ENCODE measurements around the gene FCAR.
"Not testable (repeated sequence)": the region's sequence is repeated elsewhere in the genome, so short reads cannot be mapped to it uniquely, and the experiment has no call there.

FCAR gene

DNA sequence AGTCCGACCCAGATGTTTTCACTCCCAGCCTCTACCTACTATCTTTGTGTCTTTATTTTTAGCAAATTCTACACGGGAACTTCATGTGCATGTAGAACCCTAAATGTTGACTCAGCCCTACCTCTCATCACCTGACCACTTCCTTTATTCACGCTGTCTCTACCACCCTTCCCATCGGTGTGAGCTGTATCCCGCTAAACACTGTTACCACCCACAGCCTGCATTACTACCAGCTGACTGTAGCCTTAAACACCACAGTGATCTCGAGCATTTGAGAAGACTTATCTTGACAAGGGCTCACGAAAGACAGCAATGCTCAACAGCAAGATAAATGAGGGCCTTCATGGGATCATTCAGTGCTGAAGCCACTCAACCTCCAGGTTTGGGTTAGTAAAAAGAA, 47.0 kb downstream of the FCAR start:
- H3K27me3 ChIP-seq (replicated peaks; ENCODE audit: control insufficient read depth, insufficient read depth, low read length) = no peaks in the 10 kb centered on the region
- DNase-seq (ENCODE audit: extremely low read depth, insufficient read length) = no peak
- H3K4me3 ChIP-seq (replicated peaks; ENCODE audit: low read depth, low read length) = no peak overlapping the region
- H3K36me3 ChIP-seq (ENCODE audit: control insufficient read depth, insufficient read depth, low read length) = no peaks in the 10 kb centered on the region
- TF ChIP-seq CTCF (IDR thresholded peaks at IDR 0.05; ENCODE audit: insufficient read depth, low read length, poor library complexity, severe bottlenecking) = no peak

DNA sequence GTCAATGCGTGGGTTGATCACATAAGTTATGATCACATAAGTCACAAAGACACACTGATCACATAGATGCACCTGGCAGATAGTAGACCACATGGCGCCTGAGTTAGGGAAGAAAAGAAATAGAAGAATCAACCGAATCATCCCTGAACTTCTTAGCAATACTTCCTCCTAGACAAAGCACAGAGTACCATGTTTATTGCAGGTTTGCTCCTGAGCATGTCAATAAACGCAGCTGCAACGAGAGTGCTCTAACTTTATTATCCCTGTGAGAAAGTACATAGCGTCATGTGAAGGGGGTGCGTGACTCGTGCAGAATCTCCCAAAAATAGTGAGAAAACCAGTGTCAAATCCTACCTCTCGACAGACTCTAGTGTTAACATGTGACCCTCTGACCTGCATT, 49.2 kb downstream of the FCAR start:
- H3K4me3 ChIP-seq (replicated peaks; ENCODE audit: low read depth, low read length) = no peak overlapping the region
- no peak for TF ChIP-seq CTCF (IDR thresholded peaks at IDR 0.05; ENCODE audit: insufficient read depth, low read length, poor library complexity, severe bottlenecking)
- H3K27me3 ChIP-seq (replicated peaks; ENCODE audit: control insufficient read depth, insufficient read depth, low read length) = no peaks in the 10 kb centered on the region
- no peaks in the 10 kb centered on the region for H3K36me3 ChIP-seq (ENCODE audit: control insufficient read depth, insufficient read depth, low read length)
- no peak for DNase-seq (ENCODE audit: extremely low read depth, insufficient read length)

DNA sequence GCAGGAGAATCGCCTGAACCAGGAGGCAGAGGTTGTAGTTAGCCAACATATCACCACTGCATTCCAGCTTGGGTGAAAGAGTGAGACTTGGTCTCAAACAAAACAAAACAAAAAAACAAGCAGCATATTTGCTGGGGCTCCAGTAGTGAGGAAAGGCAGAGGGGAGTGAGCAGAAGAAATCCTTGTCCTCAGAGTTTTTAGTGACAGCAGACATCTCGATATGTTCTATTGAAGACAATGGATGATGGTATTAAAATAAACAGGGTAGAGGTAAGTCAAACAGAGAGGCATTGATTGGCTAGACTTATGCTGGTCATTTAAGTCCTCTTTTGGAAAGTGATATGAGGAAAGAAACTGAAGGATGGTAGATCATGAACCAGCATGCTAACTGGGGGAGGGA, 54.3 kb downstream of the FCAR start:
- no peak for DNase-seq (ENCODE audit: extremely low read depth, insufficient read length)
- Histone ChIP-seq H3K4me3 (replicated peaks; ENCODE audit: low read depth, low read length) (no peak overlapping the region), H3K27me3 (replicated peaks; ENCODE audit: control insufficient read depth, insufficient read depth, low read length) (no peaks in the 10 kb centered on the region), H3K36me3 (ENCODE audit: control insufficient read depth, insufficient read depth, low read length) (no peaks in the 10 kb centered on the region)
- TF ChIP-seq CTCF (IDR thresholded peaks at IDR 0.05; ENCODE audit: insufficient read depth, low read length, poor library complexity, severe bottlenecking) = no peak

DNA sequence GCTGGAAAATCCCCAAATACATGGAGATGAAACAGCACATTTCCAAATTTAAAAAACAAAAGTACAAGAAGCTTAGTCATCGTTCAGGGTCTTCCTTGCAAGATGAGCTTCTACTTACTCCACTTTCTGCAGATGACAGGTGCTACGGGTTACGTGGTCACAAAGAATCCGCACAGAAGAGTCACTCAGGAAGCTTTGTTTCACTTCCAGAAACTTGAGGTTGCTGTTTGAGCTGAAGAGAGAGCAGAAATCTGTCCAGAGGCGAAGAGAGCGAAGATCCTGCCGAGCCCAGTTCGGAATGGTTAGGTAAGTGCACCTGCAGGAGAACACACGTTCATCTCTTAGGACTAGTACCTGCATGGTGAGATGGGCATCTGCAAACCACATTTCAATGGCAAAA, 63.9 kb downstream of the FCAR start:
- no peak for TF ChIP-seq CTCF (IDR thresholded peaks at IDR 0.05; ENCODE audit: insufficient read depth, low read length, poor library complexity, severe bottlenecking)
- H3K4me3 ChIP-seq (replicated peaks; ENCODE audit: low read depth, low read length) = no peak overlapping the region
- no peaks in the 10 kb centered on the region for H3K36me3 ChIP-seq (ENCODE audit: control insufficient read depth, insufficient read depth, low read length)
- H3K27me3 ChIP-seq (replicated peaks; ENCODE audit: control insufficient read depth, insufficient read depth, low read length) = no peaks in the 10 kb centered on the region
- peak; percentile 68 for DNase-seq (ENCODE audit: extremely low read depth, insufficient read length)

GRCh38 chr19:54938906-54939305, 64.9 kb downstream of the FCAR start:
- no peak for TF ChIP-seq CTCF (IDR thresholded peaks at IDR 0.05; ENCODE audit: insufficient read depth, low read length, poor library complexity, severe bottlenecking)
- no peaks in the 10 kb centered on the region for H3K36me3 ChIP-seq (ENCODE audit: control insufficient read depth, insufficient read depth, low read length)
- no peaks in the 10 kb centered on the region for H3K27me3 ChIP-seq (replicated peaks; ENCODE audit: control insufficient read depth, insufficient read depth, low read length)
- no peak overlapping the region for H3K4me3 ChIP-seq (replicated peaks; ENCODE audit: low read depth, low read length)
- no peak for DNase-seq (ENCODE audit: extremely low read depth, insufficient read length)

DNA sequence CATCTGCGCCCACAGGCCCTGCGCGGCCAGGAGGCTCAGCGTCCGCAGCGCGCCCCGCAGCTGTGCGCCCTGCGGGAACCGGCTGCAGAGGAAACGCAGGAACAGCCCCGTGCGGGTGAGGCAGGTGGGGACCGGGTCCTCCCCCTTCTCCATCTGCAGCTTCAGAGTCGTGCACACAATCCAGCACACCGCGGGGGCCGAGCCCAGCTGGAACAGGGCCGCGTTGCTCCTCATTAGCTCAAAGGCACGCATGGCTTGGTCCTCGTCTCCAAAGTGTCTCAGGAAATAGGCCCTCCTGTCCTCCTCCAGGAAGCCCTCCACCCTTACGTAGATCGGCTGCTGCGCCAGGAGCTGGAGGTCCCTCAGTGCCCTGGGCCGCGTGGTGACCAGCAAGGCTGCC, 65.5 kb downstream of the FCAR start:
- DNase-seq (ENCODE audit: extremely low read depth, insufficient read length); H3K4me3 ChIP-seq (replicated peaks; ENCODE audit: low read depth, low read length); H3K36me3 ChIP-seq (ENCODE audit: control insufficient read depth, insufficient read depth, low read length); H3K27me3 ChIP-seq (replicated peaks; ENCODE audit: control insufficient read depth, insufficient read depth, low read length): not testable (repeated sequence)

Measured in GM06990 (cell line).